ENCODE measurements around the gene TUBAL3. TPM values are rescaled to one million over a fixed set of nuclear protein-coding genes. Genes with fewer than 3 reads are reported as not detected.

The TUBAL3 gene
- total RNA-seq, 1 donor from 2014 or later, result not detected

DNA sequence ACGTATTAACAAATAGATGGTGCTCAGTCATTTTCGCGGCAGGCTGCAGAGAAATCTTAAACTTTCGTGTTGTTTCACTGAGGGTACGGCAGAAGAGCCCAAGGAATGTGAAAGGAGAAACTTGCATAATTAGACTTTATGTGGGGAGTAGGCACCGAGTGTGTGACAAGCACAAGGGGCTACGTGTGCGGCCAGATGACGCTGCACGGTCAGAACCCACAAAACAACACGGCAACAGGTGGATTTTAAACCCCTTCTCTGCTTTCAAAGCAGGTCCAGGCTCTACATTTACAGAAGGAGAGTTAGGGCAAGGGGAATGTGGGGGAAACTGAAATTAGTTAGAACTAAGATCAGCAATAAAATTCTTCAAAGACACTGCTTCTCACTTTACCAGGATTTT lies 40.3 kb downstream of the TUBAL3 start:
- Mint-ChIP-seq H3K36me3 (ENCODE audit: low read depth, unreplicated experiment) (no peaks in the 10 kb centered on the region), H3K27ac (ENCODE audit: unreplicated experiment) (no peak overlapping the region), H3K4me3 (ENCODE audit: unreplicated experiment) (no peak overlapping the region), H3K9me3 (ENCODE audit: unreplicated experiment) (no peaks in the 10 kb centered on the region), H3K27me3 (ENCODE audit: low read depth, unreplicated experiment) (peaks cover 52% of the 10 kb centered on the region), H3K4me1 (ENCODE audit: low read depth, unreplicated experiment) (no peaks in the 10 kb centered on the region)
- H3K9ac ChIP-seq (ENCODE audit: low read length), result no peak overlapping the region
- no peak for TF ChIP-seq EZH2 (IDR thresholded peaks at IDR 0.05; ENCODE audit: insufficient read depth, low read length)
- TF ChIP-seq, protein P1, sequence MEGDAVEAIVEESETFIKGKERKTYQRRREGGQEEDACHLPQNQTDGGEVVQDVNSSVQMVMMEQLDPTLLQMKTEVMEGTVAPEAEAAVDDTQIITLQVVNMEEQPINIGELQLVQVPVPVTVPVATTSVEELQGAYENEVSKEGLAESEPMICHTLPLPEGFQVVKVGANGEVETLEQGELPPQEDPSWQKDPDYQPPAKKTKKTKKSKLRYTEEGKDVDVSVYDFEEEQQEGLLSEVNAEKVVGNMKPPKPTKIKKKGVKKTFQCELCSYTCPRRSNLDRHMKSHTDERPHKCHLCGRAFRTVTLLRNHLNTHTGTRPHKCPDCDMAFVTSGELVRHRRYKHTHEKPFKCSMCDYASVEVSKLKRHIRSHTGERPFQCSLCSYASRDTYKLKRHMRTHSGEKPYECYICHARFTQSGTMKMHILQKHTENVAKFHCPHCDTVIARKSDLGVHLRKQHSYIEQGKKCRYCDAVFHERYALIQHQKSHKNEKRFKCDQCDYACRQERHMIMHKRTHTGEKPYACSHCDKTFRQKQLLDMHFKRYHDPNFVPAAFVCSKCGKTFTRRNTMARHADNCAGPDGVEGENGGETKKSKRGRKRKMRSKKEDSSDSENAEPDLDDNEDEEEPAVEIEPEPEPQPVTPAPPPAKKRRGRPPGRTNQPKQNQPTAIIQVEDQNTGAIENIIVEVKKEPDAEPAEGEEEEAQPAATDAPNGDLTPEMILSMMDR (IDR thresholded peaks at IDR 0.05; ENCODE audit: insufficient read depth, low read depth, low read length), result no peak
- H3K79me2 ChIP-seq (ENCODE audit: insufficient read depth, low read length), result no peaks in the 10 kb centered on the region
- no peaks in the 10 kb centered on the region for H3K4me1 ChIP-seq (ENCODE audit: insufficient read depth, low read length)
- H3K9me3 ChIP-seq (ENCODE audit: insufficient read depth, low read depth, low read length), result no peaks in the 10 kb centered on the region
- no peaks in the 10 kb centered on the region for H3K36me3 ChIP-seq (ENCODE audit: insufficient read depth, low read length)
- no peak overlapping the region for H3K4me3 ChIP-seq (ENCODE audit: insufficient read depth, low read depth, low read length)
- no peak overlapping the region for H3K4me2 ChIP-seq (ENCODE audit: low read length)
- no peak overlapping the region for H3K27ac ChIP-seq (ENCODE audit: low read depth, low read length)
- peaks cover 8% of the 10 kb centered on the region for H3K27me3 ChIP-seq (ENCODE audit: insufficient read depth, low read length)
- FAIRE-seq, result no peak
- DNase-seq (ENCODE audit: low read depth), result no peak
- no peak overlapping the region for H2AFZ ChIP-seq (ENCODE audit: low read depth, low read length)
- no peaks in the 10 kb centered on the region for H4K20me1 ChIP-seq (ENCODE audit: insufficient read depth, low read length)

- Histone ChIP-seq H3K9me3 (ENCODE audit: insufficient read depth, low read depth, low read length) (no peaks in the 10 kb centered on the region), H3K79me2 (ENCODE audit: insufficient read depth, low read length) (no peaks in the 10 kb centered on the region), H4K20me1 (ENCODE audit: insufficient read depth, low read length) (no peaks in the 10 kb centered on the region), H3K36me3 (ENCODE audit: insufficient read depth, low read length) (no peaks in the 10 kb centered on the region), H3K4me1 (ENCODE audit: insufficient read depth, low read length) (no peaks in the 10 kb centered on the region), H3K9ac (ENCODE audit: low read length) (no peak overlapping the region), H3K4me3 (ENCODE audit: insufficient read depth, low read depth, low read length) (no peak overlapping the region), H3K27ac (ENCODE audit: low read depth, low read length) (no peak overlapping the region), H3K4me2 (ENCODE audit: low read length) (no peak overlapping the region), H2AFZ (ENCODE audit: low read depth, low read length) (no peak overlapping the region), H3K27me3 (ENCODE audit: insufficient read depth, low read length) (peaks cover 8% of the 10 kb centered on the region)
- no peaks in the 10 kb centered on the region for H3K9me3 Mint-ChIP-seq (ENCODE audit: unreplicated experiment)
- no peak for FAIRE-seq
- H3K36me3 Mint-ChIP-seq (ENCODE audit: low read depth, unreplicated experiment), result no peaks in the 10 kb centered on the region
- H3K4me1 Mint-ChIP-seq (ENCODE audit: low read depth, unreplicated experiment), result no peaks in the 10 kb centered on the region
- DNase-seq (ENCODE audit: low read depth), result no peak
- no peak overlapping the region for H3K27ac Mint-ChIP-seq (ENCODE audit: unreplicated experiment)
- peaks cover 43% of the 10 kb centered on the region for H3K27me3 Mint-ChIP-seq (ENCODE audit: low read depth, unreplicated experiment)
- TF ChIP-seq, protein P1 (IDR thresholded peaks at IDR 0.05; ENCODE audit: insufficient read depth, low read depth, low read length), result no peak
- no peak for TF ChIP-seq EZH2 (IDR thresholded peaks at IDR 0.05; ENCODE audit: insufficient read depth, low read length)
- no peak overlapping the region for H3K4me3 Mint-ChIP-seq (ENCODE audit: unreplicated experiment)
These were observed 41.8 kb downstream of the TUBAL3 start for GRCh38 chr10:5362873-5363272.

- no peaks in the 10 kb centered on the region for H3K79me2 ChIP-seq (ENCODE audit: insufficient read depth, low read length)
- FAIRE-seq, result no peak
- no peaks in the 10 kb centered on the region for H3K9me3 ChIP-seq (ENCODE audit: insufficient read depth, low read depth, low read length)
These were observed 42.7 kb downstream of the TUBAL3 start for GRCh38 chr10:5361966-5362365.

More at GRCh38 chr10:5361966-5362365, 42.7 kb downstream of the TUBAL3 start:
- no peak overlapping the region for H3K4me3 ChIP-seq (ENCODE audit: insufficient read depth, low read depth, low read length)
- H3K27me3 ChIP-seq (ENCODE audit: insufficient read depth, low read length), result peaks cover 8% of the 10 kb centered on the region
- peaks cover 43% of the 10 kb centered on the region for H3K27me3 Mint-ChIP-seq (ENCODE audit: low read depth, unreplicated experiment)
- H2AFZ ChIP-seq (ENCODE audit: low read depth, low read length), result no peak overlapping the region
- no peaks in the 10 kb centered on the region for H3K4me1 ChIP-seq (ENCODE audit: insufficient read depth, low read length)
- H3K4me1 Mint-ChIP-seq (ENCODE audit: low read depth, unreplicated experiment), result no peaks in the 10 kb centered on the region
- H3K36me3 Mint-ChIP-seq (ENCODE audit: low read depth, unreplicated experiment), result no peaks in the 10 kb centered on the region
- H3K4me3 Mint-ChIP-seq (ENCODE audit: unreplicated experiment), result no peak overlapping the region
- no peak for DNase-seq (ENCODE audit: low read depth)
- H3K27ac Mint-ChIP-seq (ENCODE audit: unreplicated experiment), result no peak overlapping the region
- no peak overlapping the region for H3K27ac ChIP-seq (ENCODE audit: low read depth, low read length)
- H3K36me3 ChIP-seq (ENCODE audit: insufficient read depth, low read length), result no peaks in the 10 kb centered on the region
- peaks cover 1% of the 10 kb centered on the region for H3K9me3 Mint-ChIP-seq (ENCODE audit: unreplicated experiment)
- H3K4me2 ChIP-seq (ENCODE audit: low read length), result no peak overlapping the region
- no peaks in the 10 kb centered on the region for H4K20me1 ChIP-seq (ENCODE audit: insufficient read depth, low read length)
- no peak overlapping the region for H3K9ac ChIP-seq (ENCODE audit: low read length)
- no peak for TF ChIP-seq EZH2 (IDR thresholded peaks at IDR 0.05; ENCODE audit: insufficient read depth, low read length)
- TF ChIP-seq, protein P1 (IDR thresholded peaks at IDR 0.05; ENCODE audit: insufficient read depth, low read depth, low read length), result no peak

Data from astrocyte (in vitro differentiated cells and primary cell).